Stimulated activated CD4-positive, alpha-beta T cell treated with anti-CD3 and anti-CD28 coated beads, Interleukin-4, amount 100 ng/mL, for 48 hours (primary cell): Measurements from ENCODE around the gene PLD2.
"Not testable (repeated sequence)": the region's sequence is repeated elsewhere in the genome, so short reads cannot be mapped to it uniquely, and the experiment has no call there.

Experiments used
- DNase-seq, 2 donors: peaks; one replicate each; pipeline ENCODE4 v3.0.0-alpha.2; 2020; ENCODE audit warnings: low read depth in 2 of 2

Gene PLD2

DNA sequence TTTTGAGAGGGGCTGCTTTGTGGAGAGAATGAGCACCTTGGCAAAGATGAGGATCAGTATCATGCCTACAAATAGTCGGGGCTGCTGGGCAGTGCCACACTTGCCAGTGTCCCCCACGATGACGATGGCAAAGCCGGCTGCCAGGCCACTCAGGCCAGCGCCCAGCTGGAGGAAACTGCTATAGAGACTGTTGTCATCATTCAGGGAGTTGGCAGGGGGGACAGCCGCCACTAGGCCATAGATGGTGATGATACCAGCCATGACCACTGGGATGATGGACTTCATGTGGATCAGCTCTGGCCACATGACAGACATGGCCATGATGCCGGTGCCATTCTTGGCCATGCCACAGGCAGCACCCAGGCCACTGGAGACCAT, 50.0 kb downstream of the PLD2 start:
- no peak for DNase-seq

DNA sequence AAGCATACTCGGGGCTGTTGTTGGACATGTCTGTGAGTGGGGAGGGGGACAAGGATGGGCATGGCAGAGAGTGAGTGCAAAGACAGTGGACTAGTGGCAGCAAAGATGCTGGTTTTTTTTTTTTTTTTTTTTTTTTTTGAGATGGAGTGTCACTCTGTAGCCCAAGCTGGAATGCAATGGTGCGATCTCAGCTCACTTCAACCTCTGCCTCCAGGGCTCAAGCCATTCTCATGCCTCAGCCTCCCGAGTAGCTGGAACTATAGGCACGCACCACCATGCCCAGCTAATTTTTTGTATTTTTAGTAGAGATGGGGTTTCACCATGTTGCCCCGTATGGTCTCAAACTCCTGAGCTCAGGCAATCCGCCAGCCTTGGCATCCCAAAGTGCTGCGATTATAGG, 50.4 kb downstream of the PLD2 start:
- not testable (repeated sequence) for DNase-seq

DNA sequence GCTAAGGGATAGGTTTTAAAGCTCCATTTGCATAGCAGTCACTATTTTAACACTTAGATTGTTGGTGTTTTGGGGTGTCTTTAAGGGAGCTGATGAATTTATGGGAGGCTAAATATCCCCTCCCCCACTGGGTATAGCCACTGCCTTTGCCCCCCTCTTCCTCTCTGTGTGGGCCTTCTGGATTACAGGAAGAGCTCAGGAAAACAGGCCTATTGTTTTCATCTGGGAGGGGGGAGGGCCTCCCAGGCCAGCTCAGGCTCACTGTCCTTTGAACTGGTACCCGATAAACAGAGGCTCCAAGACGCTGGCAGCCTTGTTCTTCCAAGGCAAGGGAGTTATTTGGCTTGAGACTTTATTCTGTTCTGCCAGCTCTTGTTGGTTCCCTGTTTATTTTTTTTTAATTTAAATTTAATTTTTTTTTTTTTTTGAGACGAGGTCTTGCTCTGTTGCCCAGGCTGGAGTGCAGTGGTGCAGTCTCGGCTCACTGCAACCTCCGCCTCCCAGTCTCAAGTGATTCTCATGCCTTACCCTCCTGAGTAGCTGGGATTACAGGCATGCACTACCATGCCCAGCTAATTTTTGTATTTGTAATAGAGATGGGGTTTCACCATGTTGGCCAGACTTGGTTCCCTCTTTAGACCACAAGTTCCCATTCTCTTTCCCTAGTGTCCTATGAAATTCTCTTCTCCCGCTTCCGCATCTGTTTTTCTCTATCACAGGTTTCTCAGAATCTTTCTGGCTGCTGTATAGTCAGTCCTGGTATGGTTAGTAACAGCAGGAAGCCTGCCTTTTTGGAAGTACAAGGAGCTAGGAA, 51.3 kb downstream of the PLD2 start:
- no peak for DNase-seq

DNA sequence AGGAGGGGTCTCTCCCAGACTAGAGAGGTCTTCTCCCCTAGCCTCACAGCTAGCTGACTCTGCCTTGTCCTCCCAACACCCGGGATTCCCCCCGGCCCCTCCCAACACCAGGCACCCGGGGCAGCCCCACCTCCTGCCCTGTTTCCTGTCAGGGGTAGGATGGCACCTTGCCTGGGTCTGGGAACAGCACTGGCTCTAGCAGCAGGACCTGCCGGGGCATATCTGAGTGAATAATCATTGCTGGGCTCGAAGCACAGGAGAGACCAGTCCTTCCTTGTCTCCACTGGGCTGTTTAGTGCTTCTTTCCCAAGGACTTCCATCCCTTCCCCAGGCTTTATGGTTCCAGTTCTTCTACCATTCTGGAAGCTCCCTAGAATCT, 51.9 kb downstream of the PLD2 start:
- DNase-seq: no peak

DNA sequence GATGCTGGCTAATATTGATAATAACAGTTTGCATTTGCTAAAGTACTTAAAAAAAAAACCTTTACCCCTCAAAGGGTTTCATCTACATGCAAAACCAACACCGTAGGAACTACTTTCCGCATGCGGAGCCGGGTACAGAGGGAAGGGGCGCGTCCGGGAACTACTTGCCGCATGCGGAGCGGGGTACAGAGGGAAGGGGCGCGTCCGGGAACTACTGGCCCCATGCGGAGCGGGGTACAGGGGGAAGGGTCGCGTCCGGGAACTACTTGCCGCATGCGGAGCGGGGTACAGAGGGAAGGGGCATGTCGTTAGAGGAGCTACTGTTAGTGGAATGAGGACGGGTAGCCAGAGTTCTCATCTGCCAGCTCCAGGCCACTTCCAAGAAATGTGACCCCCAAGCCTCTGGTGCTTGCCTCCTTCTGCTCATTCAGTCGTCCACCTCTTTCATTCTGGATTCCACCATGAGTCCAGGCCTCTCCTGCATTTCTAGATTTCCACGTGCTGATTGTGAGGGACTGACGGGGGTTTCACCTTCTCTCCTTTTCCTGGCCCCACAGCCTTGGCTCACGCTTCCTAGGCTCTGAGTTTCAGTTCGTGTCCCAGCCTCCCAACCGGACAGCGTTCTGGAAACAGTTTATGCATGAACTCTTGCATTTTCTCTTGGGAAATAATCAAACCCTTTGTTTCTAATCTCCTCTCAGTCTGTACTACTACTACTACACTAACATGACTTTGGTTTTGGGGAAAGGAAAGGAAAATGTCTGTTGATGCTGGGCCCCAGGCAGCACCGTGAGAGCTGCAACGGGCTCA, 53.1 kb downstream of the PLD2 start:
- DNase-seq: no peak

DNA sequence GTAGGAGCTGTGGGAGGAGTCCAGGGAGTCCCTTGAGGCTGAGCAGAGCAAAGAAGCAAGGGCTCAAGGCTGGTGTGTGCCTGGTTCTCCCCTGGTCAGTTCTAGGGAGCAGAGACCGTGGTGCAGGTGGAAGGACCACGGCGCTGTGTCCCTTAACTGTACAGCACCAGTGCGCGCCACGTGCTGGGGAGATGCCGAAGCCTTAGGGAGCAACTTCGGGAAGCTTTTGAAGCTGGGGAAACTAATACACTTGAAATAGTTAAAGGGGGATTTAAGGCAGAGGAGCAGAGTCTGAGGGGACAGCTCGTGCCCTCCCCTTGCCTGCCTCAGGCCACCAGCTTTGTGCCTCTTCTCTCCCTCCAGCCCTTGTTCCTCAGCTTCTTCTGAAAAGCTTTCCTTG, 53.7 kb downstream of the PLD2 start:
- no peak for DNase-seq

DNA sequence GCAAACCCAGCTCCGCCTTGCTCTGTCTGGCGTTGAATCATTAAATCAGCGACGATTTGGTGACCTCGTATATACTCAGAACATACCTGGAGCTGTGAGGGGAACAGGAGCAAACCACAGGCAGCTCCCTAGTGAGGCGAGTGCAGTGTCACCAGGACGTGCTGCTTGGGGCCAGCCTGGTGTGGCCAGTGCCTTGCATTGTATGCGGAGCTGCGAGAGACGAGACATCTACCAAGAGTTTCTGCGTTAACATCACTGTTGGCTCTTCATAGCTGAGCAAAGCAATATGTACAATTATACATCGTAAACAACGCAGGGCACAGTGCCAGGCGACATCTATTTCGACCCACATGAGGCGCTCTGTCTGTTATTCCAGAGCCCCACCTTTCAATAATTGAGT, 54.1 kb downstream of the PLD2 start:
- DNase-seq: no peak

DNA sequence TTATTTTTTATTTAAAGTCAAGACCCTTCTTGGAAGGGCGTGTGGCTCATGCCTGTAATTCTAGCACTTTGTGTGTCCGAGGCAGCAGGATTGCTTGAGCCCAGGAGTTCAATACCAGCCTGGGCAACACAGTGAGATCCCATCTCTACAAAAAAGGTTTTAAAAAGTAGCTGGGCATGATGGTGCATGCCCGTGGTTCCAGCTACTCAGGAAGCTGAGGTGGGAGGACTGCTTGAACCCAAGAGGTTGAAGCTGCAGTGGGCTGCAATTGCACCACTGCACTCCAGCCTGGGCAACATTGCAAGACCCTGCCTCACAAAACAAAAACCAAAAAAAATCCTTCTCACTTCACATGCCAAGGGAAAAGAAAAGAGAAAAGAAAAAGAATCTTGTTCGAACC, 55.8 kb downstream of the PLD2 start:
- no peak for DNase-seq

DNA sequence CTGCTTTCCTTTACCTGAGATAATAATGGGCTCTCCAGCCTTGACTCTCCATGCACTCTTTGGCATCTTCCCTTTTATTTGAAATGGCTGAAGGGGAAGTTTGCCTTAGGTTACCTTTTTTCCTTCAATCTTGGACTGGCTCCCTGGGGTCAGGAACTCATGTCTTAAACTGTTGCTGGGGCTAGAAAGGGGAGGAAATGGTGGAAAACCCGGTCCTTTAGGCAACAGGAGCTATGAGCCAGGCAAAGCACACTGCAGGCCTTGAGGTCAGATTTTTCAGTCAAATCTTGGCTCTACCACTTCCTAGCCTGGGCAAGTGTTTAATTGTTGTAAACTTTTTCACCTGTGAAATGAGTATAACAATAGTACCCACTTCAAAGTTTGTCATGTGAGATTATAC, 56.4 kb downstream of the PLD2 start:
- no peak for DNase-seq

DNA sequence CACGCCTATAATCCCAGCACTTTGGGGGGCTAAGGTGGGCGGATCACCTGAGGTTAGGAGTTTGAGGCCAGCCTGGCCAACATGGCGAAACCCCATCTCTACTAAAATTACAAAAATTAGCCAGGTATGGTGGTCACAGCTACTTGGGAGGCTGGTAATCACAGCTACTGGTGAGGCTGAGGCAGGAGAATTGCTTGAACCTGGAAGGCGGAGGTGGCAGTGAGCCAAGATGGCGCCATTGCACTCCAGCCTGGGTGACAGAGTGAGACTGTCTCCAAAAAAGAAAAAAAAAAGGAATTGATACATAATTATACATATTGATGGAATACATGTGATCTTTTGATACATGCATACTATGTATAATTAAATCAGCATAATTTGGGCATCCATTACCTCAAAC, 60.6 kb downstream of the PLD2 start:
- not testable (repeated sequence) for DNase-seq

DNA sequence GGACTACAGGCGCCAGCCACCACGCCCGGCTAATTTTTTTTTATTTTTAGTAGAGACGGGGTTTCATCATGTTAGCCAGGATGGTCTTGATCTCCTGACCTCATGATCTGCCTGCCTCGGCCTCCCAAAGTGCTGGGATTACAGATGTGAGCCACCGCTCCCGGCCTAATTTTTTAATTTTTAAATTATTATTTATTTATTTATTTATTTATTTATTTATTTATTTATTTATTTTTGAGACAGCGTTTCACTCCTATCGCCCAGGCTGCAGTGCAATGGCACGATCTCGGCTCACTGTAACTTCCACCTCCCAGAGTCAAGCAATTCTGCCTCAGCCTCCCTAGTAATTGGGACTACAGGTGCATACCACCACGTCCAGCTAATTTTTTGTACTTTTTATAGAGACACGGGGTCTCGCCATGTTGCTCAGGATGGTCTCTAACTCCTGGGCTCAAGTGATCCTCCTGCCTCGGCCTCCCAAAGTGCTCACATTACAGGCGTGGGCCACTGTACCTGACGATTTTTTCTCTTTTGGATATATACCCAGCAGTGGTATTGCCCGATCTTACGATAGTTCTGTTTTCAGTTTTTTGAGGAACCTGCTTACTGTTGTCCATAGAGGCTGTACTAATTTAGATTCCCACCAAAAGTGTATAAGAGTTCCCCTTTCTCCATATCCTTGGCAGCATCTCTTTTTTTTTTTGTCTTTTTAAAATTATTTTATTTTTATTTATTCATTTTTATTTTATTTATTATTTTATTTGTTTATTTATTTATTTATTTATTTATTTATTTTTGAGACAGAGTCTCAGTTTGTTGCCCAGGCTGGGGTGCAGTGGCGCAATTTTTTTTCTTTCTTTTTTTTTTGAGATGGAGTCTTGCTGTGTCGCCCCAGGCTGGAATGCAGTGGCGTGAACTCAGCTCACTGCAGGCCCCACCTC, 62.4 kb downstream of the PLD2 start:
- not testable (repeated sequence) for DNase-seq

DNA sequence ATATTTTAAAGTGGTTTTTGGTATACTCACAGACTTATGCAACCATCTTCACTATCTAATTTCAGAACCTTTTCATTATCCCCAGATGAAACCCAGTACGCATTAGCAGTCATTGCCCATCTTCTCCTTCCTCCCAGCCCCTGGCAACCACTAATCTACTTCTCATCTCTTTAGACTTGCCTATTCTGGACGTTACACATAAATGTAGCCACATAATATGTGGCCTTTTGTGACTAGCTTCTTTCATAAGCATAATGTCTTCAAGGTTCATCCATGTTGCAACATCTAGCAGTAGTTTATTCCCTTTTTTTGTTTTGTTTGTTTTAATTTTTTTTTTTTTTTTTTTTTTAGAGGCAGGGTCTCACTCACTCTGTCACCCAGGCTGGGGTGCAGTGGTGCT, 63.9 kb downstream of the PLD2 start:
- no peak for DNase-seq

DNA sequence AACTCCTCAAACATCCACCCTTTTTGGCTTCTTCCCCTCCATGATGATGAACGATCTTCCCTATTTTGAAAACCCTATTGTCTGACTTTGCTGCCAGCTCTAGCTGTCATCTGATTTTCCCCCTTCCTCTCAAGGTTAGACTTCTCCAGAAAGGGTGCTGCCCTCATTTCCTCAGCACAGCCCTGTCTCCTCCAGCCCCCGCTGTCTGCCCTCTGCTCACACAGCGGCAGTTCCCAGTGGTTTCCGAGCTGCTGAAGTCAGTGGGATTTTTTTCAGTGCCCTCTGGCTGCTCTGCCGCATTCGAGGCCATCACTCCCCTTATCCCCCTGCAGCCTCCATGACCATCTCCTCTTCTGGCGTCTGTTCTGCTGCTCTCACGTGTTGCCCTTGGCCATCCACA, 65.8 kb downstream of the PLD2 start:
- no peak for DNase-seq
